Ecto neural progenitor cell (in vitro differentiated cells): Measurements from ENCODE around the gene NEDD4L.
"Not testable (repeated sequence)": the region's sequence is repeated elsewhere in the genome, so short reads cannot be mapped to it uniquely, and the experiment has no call there.

Experiments used
- DNase-seq: peaks from one replicate; pipeline ENCODE4 v3.0.0-alpha.2; 2018; ENCODE audit warnings: low spot score

Gene NEDD4L

GRCh38 chr18:58418361-58418760, 374.3 kb downstream of the NEDD4L start:
- no peak for DNase-seq

- no peak for DNase-seq
These were observed 375.7 kb downstream of the NEDD4L start for GRCh38 chr18:58419587-58420199.

GRCh38 chr18:58426611-58427010, 382.6 kb downstream of the NEDD4L start:
- no peak for DNase-seq

GRCh38 chr18:58427321-58427720, 383.3 kb downstream of the NEDD4L start:
- no peak for DNase-seq

DNA sequence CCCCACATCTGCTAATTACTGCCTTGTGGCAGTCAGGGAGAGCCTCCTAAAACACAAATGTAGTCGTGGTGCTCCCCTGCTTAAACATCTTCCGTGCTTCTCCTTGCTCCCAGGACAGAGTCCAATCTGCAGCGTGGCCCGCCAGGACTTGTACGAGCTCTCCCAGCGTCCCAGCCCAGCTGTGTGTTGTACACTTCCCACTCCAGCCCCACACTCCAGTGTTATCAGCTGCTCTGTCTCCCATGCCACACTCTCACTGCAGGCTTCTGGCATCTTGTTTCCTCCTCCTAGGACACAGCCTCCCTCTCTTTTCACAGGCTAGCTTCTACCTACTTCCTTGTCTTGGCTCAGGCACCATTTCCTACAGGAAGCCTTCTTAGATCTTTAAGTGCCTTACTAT, 385.4 kb downstream of the NEDD4L start:
- no peak for DNase-seq

- DNase-seq: no peak
These were observed 387.2 kb downstream of the NEDD4L start for GRCh38 chr18:58431215-58431614.

DNA sequence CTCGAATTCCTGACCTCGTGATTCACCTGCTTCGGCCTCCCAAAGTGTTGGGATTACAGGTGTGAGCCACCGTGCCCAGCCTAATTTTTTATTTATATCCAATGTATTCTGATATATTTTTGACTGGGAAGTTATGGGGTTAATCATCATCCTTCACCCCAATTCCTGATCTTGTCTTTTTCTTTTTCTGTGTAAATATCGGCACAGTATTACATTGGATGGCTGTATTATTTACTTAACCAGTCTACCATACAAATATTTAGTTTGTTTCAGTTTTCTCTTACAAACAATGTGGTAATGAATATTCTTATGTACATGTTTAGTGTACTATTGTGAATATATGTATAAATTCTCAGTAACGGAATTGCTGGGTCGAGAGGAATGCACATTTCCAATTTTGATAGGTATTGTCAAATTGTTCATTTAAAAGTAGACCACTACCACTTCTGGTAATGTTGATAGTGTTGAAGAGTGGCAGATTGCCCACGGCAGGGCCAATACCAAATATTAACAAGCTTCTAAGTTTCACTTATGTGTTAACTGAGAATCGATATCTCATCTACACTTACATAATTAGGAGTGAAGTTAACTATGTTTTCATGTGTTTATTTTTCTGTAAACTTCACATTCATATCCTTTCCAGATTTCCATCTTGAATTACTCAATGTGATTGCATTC, 388.2 kb downstream of the NEDD4L start:
- no peak for DNase-seq

GRCh38 chr18:58435221-58436005, 391.4 kb downstream of the NEDD4L start:
- DNase-seq: not testable (repeated sequence)

DNA sequence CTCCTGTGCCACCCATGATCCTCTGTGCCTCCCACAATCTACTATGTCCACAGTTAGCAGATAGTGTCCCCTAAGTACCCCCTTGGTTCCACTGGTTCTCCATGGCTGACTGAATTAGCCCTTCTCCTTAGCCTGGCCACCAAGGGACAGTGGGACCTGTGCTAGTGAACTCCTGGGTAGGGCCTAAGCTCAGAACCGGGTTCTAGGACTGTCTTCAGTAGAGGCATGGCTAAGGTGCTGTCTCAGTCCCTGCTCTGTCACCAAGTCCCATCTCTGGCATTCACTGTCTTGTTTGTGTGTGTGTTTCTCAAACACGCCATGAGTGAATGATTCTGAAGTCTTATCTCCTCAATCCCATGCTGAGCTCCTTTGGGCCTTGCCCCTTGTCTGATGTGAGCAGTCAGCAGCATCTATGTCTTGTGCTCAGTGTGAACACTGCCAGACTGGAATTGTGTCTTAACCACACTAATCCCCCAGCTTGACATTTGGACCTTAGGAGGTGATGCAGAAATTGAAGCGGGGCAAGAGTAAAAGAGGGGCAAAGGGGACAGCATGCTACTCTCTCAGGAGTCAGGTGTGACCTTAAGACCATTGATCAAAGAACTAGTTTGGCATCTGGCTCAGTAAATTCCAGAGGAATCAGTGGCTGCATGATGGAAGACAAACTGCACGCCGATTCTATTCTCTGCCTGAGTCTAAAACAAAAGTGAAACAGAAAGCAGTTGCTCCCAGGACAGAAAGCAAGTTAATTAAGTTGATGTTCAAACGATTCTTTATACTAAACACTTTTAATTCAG, 394.3 kb downstream of the NEDD4L start:
- no peak for DNase-seq

- DNase-seq: no peak
These were observed 394.9 kb downstream of the NEDD4L start for GRCh38 chr18:58438958-58439300.

- DNase-seq: no peak
These were observed 399.6 kb downstream of the NEDD4L start for GRCh38 chr18:58443671-58444070.

DNA sequence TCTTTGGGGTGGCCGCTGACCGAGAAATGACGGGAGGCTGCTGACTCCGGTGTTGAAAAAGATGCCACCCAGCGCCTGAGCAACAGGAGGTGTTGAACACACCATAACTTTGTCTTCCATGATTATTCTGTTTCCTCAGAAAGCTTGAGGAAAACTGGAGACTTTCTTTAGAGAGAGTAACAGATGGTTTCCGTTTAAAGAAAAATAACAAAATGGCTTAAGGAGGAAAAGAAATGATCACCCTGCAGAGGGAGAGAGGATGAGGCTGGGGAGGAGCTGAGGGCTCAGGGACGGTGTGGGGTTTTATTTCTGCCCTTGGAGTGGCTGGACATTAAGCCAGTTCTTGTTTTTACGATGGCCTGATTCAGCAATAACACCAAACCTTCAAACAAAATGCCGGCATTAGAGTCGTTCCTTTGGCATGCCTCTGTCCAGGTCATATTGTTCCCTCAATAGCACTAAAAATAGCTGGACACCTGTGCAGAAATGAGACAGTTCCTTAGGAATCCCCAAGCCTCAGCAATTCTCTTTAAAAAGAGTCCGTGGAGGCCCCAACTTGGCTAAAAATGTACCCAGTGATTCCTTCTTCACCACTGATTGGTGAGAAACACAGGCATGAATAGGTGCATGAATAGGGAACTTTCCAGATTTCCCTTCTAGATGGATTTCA, 402.5 kb downstream of the NEDD4L start:
- DNase-seq: no peak

- DNase-seq: no peak
These were observed 403.5 kb downstream of the NEDD4L start for GRCh38 chr18:58447402-58448095.

DNA sequence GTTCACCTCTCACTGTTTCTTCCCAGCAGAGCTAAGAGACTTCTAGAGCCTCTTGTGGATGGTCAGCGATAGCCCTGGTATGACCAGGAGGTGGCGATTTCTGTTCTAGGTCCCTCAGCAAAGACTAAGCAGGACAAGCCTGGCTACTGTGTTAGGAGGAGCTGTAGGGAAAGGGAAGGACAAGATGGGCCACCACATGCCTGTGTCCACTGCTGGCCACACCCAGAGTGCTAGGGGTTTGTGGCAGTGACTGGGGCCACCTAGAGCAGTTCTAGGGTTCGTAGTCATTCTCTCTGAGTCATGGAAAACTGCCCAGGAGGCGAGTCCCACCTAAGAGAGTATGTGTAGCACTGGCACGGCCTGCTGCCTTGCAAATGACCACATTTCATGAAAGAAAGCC, 405.4 kb downstream of the NEDD4L start:
- DNase-seq: no peak
